ENCODE measurements around the gene NDUFAF8.
"Not testable (repeated sequence)": the region's sequence is repeated elsewhere in the genome, so short reads cannot be mapped to it uniquely, and the experiment has no call there.

The NDUFAF8 gene

DNA sequence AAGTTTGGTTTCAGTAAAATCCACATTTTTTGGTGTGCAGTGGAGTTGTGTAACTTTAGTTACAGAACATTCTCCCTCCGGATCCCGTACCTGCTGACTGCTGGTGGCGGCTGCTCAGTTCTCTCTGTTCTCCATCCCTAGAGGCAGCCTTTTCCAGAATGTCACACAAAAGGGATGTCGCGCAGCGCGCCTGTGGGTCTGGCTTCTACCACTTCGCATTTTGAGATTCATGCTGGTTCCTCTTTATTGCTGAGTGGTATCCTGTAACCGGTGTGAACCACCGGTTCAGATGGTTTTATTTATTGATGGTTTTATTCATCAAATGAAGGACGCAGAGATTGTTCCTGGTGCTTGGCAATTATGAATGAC, 15.4 kb upstream of the NDUFAF8 start:
- DNase-seq (ENCODE audit: low read depth), result no peak

DNA sequence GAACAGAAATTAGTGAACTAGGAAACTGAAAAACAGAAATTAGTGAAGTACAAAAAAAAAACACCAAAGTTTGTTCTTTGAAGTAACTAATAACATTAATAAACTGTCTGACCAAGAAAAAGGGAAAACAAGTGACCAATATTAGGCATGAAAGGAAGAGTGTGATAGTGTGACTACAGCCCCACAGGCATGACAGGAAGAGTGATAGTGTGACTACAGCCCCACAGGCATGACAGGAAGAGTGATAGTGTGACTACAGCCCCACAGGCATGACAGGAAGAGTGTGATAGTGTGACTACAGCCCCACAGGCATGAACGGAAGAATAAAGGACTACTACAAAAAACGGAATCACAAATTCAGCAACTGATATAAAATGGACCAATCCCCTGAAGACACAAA, 11.5 kb upstream of the NDUFAF8 start:
- not testable (repeated sequence) for DNase-seq (ENCODE audit: low read depth)

DNA sequence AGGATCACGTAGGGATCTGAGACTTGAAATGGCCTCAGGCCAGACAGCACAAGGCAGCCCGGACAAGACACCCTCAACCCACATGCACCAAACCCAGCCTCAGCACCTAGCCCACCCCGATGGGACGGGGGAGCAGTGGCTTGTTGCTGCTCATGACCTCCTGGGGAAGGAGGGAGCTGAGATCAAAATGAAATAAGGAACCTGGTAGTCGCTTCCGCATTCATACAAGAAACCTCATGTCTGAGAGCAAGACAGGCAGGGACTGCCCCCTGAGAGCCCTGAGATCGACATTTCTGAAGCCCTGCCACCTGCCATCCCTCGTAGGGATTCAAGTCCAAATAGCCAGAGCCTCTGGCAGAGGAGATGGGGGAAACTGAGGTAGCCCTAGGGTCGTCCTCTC, 10.7 kb upstream of the NDUFAF8 start:
- DNase-seq (ENCODE audit: low read depth), result no peak

DNA sequence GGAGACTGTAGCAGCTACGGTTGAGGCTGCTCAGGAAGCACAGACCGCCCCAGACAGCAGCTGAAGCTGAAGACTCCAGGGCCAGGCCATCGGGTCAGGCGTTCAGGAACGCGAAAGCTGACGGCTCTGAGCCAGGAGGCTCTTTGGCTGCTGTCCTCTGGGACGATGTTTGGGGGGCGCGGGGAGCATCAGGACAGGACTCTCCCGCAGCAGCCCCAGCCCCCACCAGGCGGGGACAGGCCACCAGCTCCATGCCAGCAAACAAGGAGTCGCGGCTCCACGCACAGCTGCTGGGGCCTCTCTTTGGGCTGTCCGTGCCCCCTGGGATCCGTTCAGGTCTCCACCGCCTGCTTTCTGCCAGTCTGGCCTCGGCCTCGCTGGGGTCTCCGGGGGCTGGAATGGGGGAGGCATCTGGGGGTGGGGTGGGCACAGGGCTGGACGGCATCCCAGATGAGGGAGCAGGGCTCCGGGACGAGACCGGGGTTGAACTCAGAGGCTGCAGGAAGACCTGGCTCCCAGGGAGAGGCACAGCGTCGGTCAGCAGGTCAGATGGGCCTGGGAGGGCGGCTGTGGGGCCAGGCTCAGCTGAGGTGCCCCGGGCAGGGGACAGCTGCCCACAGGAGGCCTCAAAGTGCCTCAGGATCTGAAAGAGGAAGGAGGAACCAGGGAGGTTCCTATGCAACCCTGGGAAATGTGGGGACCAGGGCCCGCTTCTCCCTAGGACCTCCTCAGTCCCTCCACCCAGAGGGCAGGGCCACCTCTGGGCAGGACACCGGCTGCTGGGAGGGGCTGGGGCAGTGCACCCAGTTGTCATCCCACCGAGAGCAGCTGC, 10.1 kb upstream of the NDUFAF8 start:
- DNase-seq (ENCODE audit: low read depth), result no peak

DNA sequence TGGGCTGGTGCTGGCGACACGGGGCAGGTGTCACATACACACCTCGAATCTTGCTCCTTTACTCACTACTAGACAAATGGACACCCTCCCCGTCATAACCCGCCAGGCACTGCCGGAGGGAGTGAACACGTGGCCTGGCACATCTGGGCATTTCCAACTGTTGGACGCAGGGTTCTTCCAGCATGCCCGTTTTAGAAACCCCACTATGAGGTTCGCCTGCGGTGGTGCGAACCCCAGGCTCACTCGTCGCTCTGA, 9.5 kb upstream of the NDUFAF8 start:
- DNase-seq (ENCODE audit: low read depth), result no peak

DNA sequence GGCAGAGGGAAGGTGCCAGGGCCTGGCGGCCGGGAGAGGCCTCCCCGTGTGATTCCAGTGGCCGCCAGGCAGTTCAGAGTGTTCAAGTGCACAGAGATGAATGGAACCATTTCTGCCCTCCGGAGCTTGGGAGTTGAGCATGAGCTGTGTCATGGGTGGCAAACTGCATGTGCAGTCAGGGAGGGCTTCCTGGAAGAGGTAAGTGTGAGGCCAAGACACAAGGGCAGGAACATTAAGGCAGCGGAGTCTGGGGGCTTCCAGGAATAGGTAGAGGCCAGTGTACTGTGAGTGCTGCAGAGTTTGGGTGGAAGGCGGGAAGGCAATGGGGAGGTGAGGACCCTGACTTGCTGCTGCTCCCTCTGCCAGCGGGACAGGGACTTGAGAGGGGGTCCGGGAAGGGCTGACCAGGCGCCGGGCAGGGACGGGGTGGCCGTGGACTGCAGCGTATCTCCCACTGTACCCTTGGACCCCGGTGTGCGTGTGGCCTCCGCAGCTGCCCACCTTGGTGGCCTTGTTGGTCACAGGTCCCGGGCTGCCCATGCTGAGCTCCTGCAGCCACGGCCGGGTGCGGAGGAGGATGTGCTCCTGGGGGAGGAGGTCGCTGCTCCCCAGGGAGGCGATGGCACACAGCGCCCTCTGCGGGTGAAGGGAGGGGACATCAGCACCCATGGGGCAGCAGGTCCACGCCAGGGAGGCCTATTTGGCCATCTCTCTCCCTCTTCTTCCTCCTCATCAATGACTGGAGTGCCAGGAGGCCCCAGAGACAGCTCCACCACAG, 8.9 kb upstream of the NDUFAF8 start:
- DNase-seq (ENCODE audit: low read depth), result no peak

DNA sequence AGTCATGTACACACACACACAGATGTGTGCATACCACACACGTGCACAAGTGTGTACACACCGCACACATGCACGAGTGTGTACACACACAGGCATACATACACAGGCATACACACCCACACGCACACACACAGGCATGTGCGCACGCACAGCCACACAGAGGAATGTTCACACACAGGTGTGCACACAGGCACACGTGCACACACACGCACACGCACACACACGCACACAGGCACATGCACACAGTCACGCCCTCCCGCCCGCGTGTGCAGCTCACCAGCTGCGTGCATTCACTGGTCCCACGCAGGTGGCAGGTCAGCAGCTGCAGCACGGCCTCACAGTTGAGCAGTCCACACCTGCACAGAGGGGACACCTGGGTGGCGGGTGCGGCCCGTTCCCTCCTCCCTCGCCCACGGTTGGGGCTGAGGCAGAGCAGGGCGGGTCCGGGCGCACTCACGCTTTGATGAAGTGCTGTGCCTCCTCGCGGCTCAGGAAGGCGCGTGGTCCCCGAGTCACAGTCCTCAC, 7.9 kb upstream of the NDUFAF8 start:
- no peak for DNase-seq (ENCODE audit: low read depth)

DNA sequence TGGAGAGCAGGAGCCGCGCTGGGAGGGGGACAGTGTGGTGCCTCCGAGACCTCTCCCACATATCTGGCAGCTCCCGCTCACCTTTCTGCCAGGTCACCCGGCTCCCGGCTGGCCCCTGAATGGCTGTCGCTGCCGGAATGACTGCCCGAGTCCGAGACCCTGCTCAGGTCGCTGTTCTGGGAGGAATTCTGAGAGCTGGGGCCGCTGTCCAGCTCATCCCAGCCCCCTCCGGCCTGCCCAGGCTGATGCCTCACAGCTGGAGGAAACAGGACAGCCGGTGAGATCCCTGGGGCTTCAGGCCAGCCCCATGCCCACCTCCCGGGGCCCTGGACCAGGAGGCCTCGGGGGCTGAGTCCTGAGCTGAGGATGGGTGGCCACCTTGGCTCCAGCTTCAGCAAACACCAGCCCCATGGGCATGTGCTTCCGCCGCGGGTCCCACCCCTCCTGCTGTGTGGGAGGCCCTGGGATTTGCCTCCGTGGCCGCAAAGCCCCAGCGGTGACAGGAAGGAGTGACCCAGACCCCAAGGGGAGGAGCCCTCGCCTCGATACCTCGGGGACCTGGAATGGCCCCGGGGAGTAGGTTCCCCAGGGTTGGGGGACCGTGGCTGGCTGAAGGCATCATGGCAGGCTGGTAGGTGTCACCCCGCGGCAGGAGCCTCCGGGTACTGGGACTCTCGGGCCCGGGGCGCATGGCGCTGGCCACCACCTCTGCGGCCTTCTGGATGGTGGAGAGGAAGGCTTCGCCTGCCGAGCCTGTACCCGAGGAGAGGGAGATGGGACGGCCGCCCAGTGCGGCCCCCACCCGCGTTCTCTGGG, 7.1 kb upstream of the NDUFAF8 start:
- DNase-seq (ENCODE audit: low read depth), result no peak

DNA sequence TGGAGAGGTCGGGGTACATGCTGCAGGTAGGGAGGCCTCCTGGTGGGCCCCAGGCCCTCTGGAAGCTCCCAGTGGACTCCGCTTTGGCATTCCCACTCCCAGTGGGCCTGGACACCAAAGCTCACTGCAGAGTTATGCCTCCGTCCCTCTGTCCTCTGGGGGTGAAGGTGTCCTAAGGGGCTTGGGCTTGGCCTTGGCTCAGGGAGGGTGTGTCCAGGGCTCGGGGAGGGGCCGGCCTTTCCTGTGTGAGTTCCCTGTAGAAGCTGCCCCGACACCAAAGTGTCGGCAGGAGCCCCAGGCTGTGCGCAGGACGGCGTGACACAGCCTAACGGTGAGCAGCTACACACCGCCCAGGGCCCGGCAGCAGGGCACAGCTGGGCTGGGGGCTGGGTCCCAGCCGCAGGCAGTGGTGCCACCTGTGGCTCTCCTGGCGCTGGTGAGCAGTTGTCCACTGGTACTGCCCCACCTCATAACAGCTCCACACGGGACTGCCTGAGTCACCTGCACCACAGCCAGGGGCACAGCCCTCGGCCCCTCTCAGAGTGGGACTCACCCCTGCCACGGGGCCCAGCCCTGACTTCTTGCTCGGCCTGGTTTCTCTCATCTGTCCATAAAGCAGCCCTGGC, 6.4 kb upstream of the NDUFAF8 start:
- DNase-seq (ENCODE audit: low read depth), result no peak

DNA sequence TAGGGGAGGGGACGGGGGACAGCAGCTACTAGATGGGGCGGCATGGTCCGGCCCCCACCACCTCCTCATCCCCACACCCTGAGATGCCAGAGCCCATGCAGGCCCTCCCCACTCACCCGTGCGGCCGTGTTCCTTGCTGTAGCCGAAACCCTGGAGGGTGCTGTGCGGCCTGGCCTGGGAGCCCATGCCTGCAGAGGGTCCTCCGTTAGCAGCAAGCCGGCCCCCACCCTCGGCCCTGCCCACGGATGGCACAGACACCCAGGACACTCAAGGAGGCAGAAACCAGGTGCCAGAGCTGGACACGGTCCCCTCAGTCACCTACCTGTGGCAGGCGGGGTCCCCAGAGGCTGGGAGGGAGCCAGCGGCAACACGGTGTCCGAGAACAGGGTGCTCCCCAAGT, 5.8 kb upstream of the NDUFAF8 start:
- no peak for DNase-seq (ENCODE audit: low read depth)

DNA sequence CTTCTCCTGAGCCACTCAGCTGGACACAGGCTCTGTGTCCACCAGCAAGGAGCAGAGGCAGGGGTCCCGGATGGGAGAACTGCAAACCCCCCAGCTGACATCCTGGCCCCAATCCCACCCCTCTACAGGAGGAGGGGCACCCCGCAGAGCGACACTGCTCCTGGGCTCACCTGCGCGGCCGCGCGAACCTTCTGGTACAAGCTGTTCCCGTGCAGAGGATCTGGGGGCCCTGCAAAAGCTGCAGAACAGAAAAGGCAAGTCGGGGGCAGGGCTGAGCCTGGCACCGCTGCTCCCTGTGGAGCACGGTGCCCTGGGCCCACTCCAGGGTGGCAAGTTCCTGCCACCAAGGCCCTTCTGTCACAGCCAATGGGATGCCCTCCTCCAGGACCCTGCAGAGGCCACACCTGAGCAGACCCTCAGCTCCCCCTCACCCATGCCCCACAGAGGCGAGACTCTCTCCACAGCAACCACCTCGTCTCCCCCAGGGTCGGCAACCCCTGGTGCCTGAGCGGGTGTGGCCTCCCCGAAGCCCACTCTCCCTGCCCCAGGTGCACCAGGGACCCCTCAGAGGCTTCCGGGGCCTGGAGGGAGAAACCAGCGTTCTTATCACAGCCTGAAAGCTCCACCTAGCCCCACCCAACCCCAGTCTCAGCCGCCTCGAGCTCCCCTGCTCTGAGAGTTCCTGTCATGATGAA, 5.2 kb upstream of the NDUFAF8 start:
- no peak for DNase-seq (ENCODE audit: low read depth)

DNA sequence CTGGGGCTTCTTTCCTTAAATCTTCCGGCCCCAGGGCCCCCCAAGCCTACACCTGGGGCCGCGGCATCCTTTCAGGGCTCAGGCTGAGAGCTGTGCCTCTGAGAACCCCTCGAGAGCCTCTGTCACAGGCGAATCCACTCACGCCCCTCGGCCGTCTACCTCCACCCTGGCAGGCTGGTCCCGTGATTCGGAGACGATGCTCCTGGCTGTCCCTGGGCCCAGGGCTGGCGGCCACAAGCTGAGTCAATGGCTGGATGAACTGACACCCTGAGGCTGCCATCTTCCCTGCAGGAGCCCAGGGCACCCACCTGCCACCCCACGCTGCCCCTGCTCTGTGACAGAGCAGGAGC, 4.6 kb upstream of the NDUFAF8 start:
- DNase-seq (ENCODE audit: low read depth), result no peak

DNA sequence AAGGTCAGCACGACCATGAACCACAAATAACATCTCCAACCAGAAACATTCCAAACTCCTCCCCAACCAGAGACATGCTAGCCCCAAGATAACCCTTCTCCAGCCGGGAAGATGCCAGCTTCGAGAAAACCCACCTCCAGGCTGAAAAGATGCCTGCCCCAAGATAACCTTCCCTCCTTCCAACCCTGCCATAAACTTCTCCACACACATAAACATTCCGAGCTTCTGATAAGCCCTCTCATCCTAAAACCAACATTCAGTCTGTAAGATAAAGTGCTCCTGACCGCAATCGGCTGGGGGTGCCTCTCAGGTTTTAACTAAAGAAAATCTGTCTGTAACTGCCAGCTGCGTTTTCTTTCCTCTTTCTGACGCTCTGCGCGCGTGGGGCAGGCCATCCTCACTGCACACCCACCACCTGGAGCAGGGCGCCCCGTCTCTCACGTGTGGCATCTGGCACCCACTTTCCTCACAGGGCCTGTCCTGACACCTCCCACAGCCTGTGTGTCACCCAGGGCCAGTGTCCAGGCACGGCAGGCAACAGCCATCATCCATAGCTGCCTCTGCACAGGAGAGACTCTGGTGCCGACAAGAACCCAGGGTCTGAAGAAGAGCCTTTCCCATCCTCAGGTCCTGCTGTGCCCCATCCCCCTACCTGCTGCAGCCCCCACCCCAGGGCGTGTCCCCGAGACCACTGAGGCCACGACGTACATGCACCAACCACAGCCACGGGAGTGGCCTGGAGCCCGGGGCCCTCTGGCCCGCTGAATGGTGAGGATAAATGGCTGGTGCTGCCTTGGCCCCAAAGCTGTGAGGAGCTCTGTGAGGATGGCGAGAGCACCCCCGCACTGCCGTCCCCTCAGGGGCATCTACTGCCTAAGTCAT, 3.9 kb upstream of the NDUFAF8 start:
- no peak for DNase-seq (ENCODE audit: low read depth)

DNA sequence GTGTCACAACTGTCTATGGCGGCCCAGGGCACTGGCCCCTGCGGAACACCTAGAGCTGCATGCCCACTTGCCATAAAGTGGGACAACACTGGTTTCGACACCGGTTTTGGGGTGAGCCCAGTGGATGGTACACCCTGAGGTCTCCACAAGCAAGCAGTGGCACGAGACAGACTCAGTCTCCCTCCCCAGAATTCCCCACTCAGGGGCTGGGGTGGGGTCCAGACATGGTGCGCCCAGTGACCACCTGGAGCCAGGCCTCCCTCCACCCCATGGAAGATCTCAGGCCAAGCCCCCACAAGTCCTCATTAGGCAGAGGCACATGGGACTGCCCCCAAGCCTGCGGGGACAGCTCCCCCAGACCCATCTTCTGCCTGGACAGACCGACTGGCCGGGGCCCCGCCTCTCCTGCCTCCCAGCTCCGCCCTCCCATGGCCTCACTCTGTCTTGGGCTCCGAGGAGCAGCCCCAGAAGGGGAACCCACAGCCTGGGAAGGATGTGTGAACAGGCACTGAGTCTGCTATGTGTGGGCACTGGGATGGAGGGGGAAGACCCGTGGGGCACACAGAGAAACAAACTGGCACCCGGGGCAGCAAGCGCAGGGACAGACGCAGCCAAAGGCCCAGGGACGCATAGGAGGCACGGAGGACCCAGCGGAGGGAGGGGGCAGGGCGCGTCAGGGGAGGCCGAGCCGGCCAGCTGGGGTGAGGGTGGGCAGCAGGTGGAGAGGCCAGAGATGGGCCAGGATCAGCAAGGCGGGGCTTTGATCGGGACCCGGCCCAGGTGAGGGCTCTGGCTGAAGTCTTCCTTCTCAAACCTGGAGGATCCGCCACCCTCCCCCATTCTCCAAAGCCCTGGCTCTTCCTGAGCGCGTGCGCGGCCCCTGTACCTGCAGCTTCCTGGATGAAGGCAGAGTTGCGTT, 3.0 kb upstream of the NDUFAF8 start:
- DNase-seq (ENCODE audit: low read depth), result no peak

DNA sequence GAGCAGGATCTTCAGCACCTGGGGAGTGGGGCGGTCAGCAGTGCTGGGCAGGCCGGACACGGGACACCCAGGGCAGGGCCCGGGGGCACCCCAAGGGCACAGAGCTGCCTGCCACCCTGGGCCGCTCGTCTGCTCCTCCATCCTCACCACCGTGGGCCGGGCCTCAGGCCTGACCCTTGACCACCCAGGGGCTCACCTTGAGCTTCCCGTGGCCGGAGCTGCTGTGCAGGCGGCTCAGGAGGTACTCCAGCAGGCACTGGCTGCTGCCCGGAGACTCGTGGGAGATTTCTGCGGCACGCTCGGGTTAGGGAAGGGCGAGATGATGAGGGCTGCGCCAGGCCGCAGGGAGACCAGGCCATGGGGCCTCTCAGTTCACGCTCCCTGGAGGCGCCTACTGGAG, 2.3 kb upstream of the NDUFAF8 start:
- DNase-seq (ENCODE audit: low read depth), result no peak

DNA sequence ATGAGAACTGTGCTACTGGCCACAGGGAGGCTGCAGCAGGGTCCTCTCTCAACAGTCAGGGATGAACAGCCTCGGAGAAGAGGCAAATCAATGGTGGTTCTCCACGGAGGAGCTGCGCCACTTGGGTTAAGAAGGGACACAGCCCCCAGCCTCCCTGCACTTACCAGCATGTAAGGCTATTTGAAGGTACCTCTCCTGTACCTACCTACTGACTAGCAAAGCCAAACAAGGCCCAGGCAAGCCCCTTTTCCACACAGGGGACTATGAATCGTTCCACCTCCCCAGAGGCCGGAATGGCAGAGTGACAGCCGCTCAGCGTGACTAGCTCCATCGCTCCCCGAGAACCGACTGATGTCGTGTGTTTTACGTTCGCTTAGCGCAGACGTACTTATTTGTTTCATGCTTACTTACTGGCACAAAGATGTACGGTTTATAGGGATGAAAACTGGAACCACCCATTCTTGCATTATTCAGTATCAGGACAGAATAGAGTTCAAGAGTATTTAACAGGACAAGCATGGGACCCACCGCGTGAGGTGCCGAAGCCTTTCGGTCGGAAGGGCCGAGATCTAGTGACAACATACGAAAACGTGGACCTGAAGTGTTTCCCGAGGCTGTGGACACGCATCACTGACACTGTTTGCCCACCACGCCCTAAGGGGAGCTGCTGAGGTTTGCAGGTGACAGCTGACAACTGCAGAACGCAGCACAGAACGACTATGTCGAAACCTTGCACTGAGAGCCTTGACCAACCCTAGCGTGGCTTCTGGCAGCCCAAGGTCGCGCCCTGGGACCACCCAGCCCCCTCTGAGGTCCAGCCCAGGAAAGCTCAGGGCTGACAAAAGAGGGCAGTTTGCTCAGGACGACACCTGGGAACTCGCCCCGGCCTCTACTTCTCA, 1.3 kb upstream of the NDUFAF8 start:
- DNase-seq (ENCODE audit: low read depth), result no peak

DNA sequence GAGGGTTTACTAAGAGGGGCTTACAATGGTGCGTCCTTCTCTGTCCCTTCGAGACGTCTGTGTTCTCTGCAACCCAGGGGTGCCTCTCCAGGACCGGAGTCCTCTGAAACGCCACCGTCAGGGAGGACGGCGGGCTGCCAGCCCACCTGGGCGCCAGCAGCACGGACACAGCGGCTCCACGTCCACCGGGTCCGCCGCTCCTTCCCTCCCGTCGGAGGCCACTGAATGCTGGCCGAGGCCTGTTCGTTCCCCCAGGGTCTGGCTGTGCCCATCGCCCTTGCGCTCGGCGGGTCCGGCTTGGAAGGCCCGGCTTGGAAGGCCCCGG, 666 bp upstream of the NDUFAF8 start:
- DNase-seq (ENCODE audit: low read depth), result no peak

DNA sequence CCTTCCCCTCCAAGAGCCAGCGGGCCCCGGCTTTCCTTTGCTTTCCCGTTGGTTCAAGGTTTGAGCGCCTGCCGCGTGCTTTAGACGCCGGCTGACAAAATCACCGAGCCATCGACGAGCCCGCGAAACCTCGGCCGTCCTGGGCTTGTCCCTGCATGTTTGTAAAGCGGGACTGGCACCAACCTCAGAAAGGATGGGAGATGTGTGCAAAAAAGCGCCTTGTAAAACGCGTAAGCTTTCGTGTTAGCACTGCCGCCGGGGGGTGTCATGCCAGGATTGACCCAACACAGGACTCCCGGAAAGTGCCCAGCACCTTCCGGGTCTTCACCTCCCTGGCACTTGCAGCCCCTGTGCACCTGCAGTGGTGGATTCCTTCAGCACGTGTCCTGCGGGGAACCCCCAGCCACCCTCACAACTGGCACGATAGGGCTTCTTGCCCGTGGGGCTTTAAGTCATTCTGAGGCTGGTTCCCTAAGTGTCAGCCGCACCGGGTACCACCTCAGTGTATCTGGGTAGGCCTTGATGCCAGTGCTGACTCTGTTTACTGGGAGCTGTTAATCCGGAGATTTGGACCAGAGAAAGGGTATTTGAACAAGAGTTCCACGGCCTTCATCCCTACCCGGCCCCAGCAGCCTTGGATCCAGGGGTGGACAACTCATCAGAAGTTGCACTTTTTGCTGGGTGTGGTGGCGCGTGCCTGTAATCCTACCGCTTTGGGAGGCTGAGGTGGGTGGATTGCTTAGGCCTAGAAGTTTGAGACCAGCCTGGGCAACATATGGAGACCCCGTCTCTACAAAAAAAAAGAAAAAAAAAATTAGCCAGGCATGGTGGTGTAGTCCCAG, 817 bp downstream of the NDUFAF8 start:
- no peak for DNase-seq (ENCODE audit: low read depth)

All from fibroblast of gingiva (primary cell).